Right atrium auricular region (tissue), 2 donors: ENCODE results near the gene ARNT2. TPM values are rescaled to one million over a fixed set of nuclear protein-coding genes. Genes with fewer than 3 reads are reported as not detected.

Source experiments
- DNase-seq: peaks from one replicate; pipeline ENCODE4 v3.0.0-alpha.2; 2019; ENCODE audit warnings: low spot score
- H3K27ac ChIP-seq, 2 donors: fragments of 200-600 bp; sonication (generic); 1 replicate in 1 of 2; 2 replicates in 1 of 2; pipeline ENCODE4 v1.5.1; 2016 to 2019
- H3K27me3 ChIP-seq, 2 donors: fragments of 200-600 bp; sonication (generic); one replicate each; pipeline versions ENCODE4 v1.5.1 to v1.6.0; 2017 to 2019
- H3K36me3 ChIP-seq: fragments of 200-600 bp; sonication (generic); one replicate; pipeline ENCODE4 v1.5.1; 2016
- H3K4me1 ChIP-seq, 2 donors: fragments of 200-600 bp; sonication (generic); one replicate each; pipeline versions ENCODE4 v1.5.1 to v1.6.0; 2017 to 2019
- H3K4me3 ChIP-seq, 2 donors: fragments of 200-600 bp; sonication (generic); 1 replicate in 1 of 2; 2 replicates in 1 of 2; pipeline ENCODE4 v1.5.1; 2017 to 2019; ENCODE audit warnings: mild to moderate bottlenecking in 1 of 2, moderate library complexity in 1 of 2
- H3K9me3 ChIP-seq, 2 donors: fragments of 200-600 bp; sonication (generic); one replicate each; pipeline ENCODE4 v1.5.1; 2019
- CTCF ChIP-seq, 2 donors: fragments of 200-600 bp; sonication (generic); IDR thresholded peaks; one replicate each; pipeline ENCODE4 v1.5.1; 2019; ENCODE audit warnings: antibody characterized with exemption in 2 of 2
- total RNA-seq, 2 donors: library from RNA; depleted of rRNA; stranded (reverse); fragments of >200 nt; gene quantifications; one replicate each; pipeline ENCODE4 v1.1.0, GENCODE V29; 2016

Gene ARNT2
- total RNA-seq, 2 donors from 2014 or later = 4.8 to 8.4 TPM

GRCh38 chr15:80549191-80549590, 145.0 kb downstream of the ARNT2 start:
- H3K4me3 ChIP-seq = no peak overlapping the region
- H3K9me3 ChIP-seq = no peaks in the 10 kb centered on the region
- no peaks in the 10 kb centered on the region for H3K27me3 ChIP-seq
- H3K27ac ChIP-seq = no peak overlapping the region
- no peak for DNase-seq
- H3K36me3 ChIP-seq = no peaks in the 10 kb centered on the region
- TF ChIP-seq CTCF (IDR thresholded peaks at IDR 0.05) = no peak
- H3K4me1 ChIP-seq = no peaks in the 10 kb centered on the region

GRCh38 chr15:80549654-80550053, 145.5 kb downstream of the ARNT2 start:
- no peaks in the 10 kb centered on the region for H3K36me3 ChIP-seq
- H3K9me3 ChIP-seq = no peaks in the 10 kb centered on the region
- H3K4me1 ChIP-seq = no peaks in the 10 kb centered on the region
- H3K27me3 ChIP-seq = no peaks in the 10 kb centered on the region
- no peak overlapping the region for H3K27ac ChIP-seq
- TF ChIP-seq CTCF (IDR thresholded peaks at IDR 0.05) = no peak
- H3K4me3 ChIP-seq = no peak overlapping the region
- DNase-seq = no peak

- Histone ChIP-seq H3K9me3 (no peaks in the 10 kb centered on the region), H3K36me3 (no peaks in the 10 kb centered on the region), H3K4me1 (no peaks in the 10 kb centered on the region), H3K4me3 (no peak overlapping the region), H3K27ac (no peak overlapping the region), H3K27me3 (no peaks in the 10 kb centered on the region)
- no peak for TF ChIP-seq CTCF (IDR thresholded peaks at IDR 0.05)
- no peak for DNase-seq
These were observed 146.2 kb downstream of the ARNT2 start for GRCh38 chr15:80550219-80550907.

GRCh38 chr15:80550908-80551260, 146.7 kb downstream of the ARNT2 start:
- no peaks in the 10 kb centered on the region for H3K4me1 ChIP-seq
- no peak overlapping the region for H3K27ac ChIP-seq
- H3K4me3 ChIP-seq = no peak overlapping the region
- H3K36me3 ChIP-seq = no peaks in the 10 kb centered on the region
- DNase-seq = no peak
- no peaks in the 10 kb centered on the region for H3K9me3 ChIP-seq
- no peak for TF ChIP-seq CTCF (IDR thresholded peaks at IDR 0.05)
- H3K27me3 ChIP-seq = no peaks in the 10 kb centered on the region

- TF ChIP-seq CTCF (IDR thresholded peaks at IDR 0.05) = no peak
- Histone ChIP-seq H3K27ac (no peak overlapping the region), H3K36me3 (no peaks in the 10 kb centered on the region), H3K4me3 (no peak overlapping the region), H3K27me3 (no peaks in the 10 kb centered on the region), H3K4me1 (no peaks in the 10 kb centered on the region), H3K9me3 (no peaks in the 10 kb centered on the region)
- no peak for DNase-seq
These were observed 147.2 kb downstream of the ARNT2 start for GRCh38 chr15:80551348-80551747.

- H3K9me3 ChIP-seq = no peaks in the 10 kb centered on the region
- no peak overlapping the region for H3K4me3 ChIP-seq
- H3K27me3 ChIP-seq = no peaks in the 10 kb centered on the region
- no peaks in the 10 kb centered on the region for H3K4me1 ChIP-seq
- no peak for DNase-seq
- no peak overlapping the region for H3K27ac ChIP-seq
- H3K36me3 ChIP-seq = no peaks in the 10 kb centered on the region
- no peak for TF ChIP-seq CTCF (IDR thresholded peaks at IDR 0.05)
These were observed 150.4 kb downstream of the ARNT2 start for GRCh38 chr15:80554560-80554959.
